ENCODE results near the gene GPR33.
"Not testable (repeated sequence)": the region's sequence is repeated elsewhere in the genome, so short reads cannot be mapped to it uniquely, and the experiment has no call there.

Gene GPR33, protein sequence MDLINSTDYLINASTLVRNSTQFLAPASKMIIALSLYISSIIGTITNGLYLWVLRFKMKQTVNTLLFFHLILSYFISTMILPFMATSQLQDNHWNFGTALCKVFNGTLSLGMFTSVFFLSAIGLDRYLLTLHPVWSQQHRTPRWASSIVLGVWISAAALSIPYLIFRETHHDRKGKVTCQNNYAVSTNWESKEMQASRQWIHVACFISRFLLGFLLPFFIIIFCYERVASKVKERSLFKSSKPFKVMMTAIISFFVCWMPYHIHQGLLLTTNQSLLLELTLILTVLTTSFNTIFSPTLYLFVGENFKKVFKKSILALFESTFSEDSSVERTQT

DNA sequence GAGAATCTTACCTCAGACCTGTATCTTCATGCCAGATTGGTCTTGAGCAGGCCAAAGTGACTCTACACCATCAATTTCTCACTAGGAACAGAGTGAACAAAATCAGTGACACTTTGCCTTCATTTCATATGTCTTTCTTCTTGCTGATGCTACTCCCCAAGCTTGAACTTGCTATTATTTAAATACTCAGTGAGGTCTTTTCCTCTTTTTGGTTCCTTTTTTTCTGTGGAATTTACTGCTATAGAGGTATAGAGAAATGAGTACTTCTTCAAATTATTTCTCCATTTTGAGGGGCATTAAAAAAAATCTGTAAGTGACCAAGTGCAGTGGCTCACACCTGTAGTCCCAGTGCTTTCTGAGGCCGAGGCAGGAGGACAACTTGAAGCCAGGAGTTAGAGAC is at the start of gene GPR33:
Gene GPR33, minus strand, starts transcription at position 154 of the 400 bp plus-strand sequence. CDS start 4,074 bp downstream, outside the sequence.
- DNase-seq (ENCODE audit: low read depth), result no peak

DNA sequence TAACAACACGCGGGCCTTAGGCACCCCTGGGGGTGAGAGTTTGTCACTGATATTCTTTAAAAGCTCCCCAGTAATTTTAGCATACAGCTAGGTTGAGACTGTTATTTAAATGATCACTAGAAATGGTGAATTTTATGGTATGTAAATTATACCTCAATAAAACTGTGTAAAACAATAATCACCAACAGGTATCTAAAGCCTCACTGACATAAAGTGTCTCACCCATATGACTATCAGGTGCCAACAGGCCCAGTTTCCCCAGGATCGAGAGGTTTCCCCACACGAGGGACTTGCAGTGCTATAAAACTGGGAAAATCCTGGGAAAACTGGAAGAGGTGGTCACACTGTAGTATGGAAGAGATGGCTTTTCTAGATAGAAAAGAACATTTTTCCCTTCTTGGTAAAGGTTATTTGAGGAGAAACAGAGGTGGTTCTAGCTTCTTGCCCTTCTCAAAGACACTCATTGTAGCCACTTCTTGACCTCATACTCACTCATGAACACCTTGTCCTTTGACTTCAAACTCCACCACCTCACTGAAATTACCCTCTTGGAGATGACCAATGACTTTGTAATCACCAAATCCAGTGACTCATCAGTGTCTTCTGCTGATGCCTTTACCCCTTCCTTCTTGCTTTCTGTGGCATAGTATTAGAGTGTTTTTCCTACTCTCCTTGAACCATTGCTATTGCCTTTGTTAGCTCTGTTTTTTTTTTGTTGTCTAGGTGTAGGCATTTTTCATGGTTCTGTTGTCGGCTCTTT is 48.5 kb upstream of the GPR33 start:
- DNase-seq (ENCODE audit: low read depth), result no peak

DNA sequence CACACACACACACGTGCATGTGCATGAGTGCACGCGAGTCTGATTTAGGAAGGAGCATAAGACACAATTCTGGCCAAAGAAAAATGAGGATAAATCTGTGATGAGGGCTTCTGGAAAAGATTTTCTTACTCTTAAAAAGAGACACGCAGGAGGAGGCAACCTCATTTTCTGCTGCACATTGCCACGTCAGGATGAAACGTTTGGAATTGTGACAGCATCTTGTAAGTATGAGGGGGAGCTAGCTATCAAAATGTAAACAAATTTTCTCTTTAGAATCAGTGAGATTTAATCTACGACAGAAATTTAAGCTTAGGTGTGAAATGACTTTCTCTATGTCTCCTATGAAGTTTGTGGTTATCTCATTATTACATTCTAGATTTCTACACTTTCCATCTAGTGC is 42.3 kb upstream of the GPR33 start:
- DNase-seq (ENCODE audit: low read depth), result no peak

GRCh38 chr14:31529053-31529452 is 41.2 kb upstream of the GPR33 start:
- DNase-seq (ENCODE audit: low read depth), result no peak

GRCh38 chr14:31527546-31527945 is 39.7 kb upstream of the GPR33 start:
- no peak for DNase-seq (ENCODE audit: low read depth)

GRCh38 chr14:31527087-31527486 is 39.2 kb upstream of the GPR33 start:
- DNase-seq (ENCODE audit: low read depth), result no peak

DNA sequence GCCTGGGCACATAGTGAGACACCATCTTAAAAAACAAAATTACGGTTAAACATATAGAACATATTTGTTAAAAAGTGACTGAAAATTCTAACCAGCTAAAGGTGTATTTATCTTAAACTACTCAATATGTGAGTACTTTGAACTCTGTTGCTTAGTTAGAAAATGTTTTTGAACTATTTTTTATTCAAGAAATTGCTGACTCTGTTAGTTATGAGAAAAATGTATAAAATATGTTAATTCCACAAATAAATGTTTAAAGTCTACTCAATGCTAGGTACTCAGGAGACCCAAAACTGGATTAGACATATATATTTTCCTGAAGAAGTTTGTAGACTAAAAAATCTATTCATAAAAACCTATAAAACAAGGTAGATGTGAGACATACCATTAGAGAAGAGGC is 23.0 kb upstream of the GPR33 start:
- DNase-seq (ENCODE audit: low read depth), result no peak

DNA sequence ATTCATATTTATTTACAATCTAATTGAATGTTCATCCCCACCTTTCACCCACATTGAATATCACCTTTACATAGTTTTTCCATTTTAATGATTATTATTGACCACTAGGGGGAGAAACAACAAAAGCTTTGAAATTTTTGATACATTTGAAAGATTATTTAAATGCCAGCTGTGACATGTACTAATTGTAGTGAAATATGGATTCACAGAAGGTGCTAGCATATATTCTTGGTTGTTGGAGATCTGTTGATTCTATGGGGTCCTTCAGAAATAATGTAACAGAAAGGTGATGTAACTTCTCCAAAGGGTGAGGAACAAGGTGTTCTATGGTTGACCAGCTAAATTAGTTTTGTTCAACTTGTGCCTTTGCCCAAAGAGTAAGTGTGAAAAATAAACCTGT is 22.4 kb upstream of the GPR33 start:
- DNase-seq (ENCODE audit: low read depth), result no peak

DNA sequence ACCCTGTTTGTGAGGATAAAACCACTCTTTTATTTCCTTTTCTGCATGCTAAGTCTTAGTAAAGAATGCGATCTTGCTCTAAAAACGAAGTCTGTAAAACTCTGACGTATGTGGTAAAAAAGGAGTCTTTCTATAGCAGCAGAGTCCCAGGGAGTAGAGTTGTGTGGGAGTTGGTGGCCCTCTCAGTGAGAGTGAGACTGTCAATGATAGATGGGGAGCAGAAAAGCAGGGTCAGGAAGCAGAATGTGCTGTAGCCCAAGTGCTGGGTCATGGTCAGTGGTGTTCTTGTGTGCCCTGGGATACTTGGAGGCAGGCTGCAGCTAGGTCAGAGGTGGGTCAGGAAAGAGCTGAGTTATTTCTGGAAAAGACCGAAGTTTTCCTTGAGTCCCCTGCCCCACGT is 20.3 kb upstream of the GPR33 start:
- DNase-seq (ENCODE audit: low read depth), result no peak

DNA sequence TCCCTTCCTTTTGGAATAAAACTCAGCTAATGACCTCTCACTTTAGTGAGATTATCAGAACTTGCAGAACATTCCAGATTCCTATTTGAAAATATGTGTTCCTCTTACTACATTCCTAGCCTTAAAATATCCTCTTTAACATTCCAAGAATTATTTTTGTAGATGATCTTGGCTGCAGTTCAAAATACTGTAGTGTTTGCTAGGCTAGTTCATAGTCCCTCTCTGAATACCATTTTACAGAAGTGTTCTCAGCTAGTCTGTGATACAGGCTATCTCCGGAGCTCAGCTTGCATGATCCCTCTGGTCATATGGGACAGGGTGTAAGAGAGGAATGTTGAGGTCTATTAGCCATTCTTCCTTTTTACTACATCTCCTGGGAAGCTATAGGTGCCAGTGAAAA is 17.6 kb upstream of the GPR33 start:
- no peak for DNase-seq (ENCODE audit: low read depth)

DNA sequence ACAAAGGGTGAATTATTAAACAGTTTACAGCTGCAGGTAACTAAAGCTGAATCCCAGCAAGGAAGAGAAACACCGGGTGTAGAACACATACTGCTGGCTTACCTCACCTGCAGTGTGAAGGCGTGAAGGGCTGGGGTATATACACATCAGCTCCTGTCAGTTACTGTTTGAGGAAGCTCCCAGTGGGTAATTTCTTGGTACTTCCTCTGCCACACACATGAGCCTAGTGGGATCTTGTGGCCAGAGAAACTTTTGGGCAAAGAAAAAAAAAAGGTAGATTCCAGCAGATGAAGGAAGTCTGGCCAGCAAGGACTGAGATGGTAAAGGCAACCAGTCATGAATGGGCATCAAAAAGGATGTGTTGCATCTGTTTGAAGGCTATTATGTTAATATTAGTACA is 14.0 kb upstream of the GPR33 start:
- DNase-seq (ENCODE audit: low read depth), result no peak

- no peak for DNase-seq (ENCODE audit: low read depth)
These were observed 5.1 kb upstream of the GPR33 start for GRCh38 chr14:31492759-31493498.

DNA sequence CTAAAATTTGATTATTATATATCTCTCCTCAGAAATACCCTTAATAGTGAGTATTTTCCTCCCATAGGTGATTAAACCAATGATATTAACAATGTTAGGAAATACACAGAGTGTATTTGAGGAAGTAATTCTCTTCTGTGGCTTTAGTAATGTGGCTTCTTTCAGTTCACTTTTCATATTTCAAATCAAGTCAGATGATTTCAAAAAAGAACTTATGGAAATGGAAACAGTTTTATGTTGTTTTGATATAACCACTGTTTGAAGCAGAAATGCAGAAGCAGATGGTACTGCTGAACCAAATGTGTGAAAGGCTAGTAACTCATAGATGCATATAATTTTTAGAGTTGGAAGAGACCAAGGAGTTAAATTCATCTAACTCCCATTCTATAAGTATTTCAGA is 1.9 kb upstream of the GPR33 start:
- no peak for DNase-seq (ENCODE audit: low read depth)

DNA sequence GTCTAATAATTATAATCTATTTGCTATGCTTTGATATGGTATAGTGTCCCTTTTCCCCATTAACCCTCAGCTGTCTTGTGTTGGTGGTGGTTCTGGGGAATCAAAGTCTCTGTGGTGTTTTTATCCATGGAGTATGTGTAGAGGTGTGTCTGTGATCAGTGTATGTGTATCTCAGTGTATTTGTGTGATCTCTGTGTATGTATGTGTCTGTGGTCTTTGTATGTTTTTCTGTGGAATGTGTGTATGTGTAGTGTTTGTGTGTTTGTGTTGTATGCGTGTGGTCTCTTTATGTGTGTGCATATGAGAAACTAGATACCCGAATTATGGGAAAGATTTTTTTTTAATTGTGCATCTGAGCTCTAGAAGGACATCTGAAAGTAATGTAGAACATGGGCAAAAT is 1.1 kb downstream of the GPR33 start:
- DNase-seq (ENCODE audit: low read depth), result no peak

- DNase-seq (ENCODE audit: low read depth), result no peak
These were observed 3.1 kb downstream of the GPR33 start for GRCh38 chr14:31484754-31485153.

GRCh38 chr14:31480156-31480555 is 7.7 kb downstream of the GPR33 start:
- DNase-seq (ENCODE audit: low read depth), result no peak

- no peak for DNase-seq (ENCODE audit: low read depth)
These were observed 8.8 kb downstream of the GPR33 start for GRCh38 chr14:31479027-31479426.

GRCh38 chr14:31477248-31477647 is 10.6 kb downstream of the GPR33 start:
- DNase-seq (ENCODE audit: low read depth), result no peak

DNA sequence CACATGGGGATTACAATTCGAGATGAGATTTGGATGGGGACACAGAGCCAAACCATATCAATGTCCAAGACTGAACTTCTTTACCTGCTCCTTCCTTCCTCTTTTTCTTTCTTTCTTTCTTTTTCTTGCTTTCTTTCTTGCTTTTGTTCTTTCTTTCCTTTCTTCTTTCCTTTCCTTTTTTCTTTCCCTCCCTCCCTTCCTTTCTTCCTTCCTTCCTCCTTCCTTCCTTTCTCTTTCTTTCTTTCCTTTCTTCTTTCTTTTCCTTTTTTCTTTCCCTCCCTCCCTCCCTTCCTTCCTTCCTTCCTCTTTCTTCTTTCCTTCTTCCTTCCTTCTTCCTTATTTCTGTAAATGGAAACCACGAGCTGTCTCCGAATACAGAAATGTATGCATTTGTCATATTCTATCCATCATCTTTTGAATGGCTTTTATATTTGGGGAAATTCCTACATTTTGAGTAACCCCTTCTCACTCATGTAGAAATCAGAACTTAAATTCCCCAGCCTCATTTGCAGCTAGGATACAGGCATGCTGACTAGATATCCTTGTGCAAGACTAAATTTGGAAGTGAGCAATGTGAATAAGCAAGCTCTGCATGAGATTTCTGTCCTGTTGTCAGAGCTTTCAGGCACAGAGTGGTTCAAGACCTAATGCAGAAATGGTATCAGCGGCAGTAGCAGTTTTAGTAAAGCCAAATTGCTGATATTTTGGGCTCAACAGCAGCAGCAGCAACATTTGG is 11.5 kb downstream of the GPR33 start:
- no peak for DNase-seq (ENCODE audit: low read depth)

DNA sequence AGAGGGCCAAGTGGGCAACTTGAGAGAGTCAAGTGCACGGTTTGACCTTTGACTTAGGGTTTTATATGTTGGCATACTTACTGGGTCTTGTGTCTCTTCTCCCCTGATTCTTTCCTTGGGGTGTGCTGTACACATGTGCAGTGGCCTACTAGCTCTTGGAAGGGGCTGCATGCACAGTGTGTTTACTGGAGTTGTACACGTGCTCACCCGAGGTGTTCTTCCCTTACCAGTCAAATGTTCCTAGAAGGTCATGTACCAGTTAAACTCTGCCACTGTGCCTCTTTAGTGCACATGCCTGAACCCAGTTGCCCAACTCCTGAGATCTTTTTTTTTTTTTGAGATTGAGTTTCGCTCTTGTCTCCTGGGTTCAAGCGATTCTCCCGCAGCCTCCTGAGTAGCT is 21.3 kb downstream of the GPR33 start:
- no peak for DNase-seq (ENCODE audit: low read depth)

- DNase-seq (ENCODE audit: low read depth), result no peak
These were observed 22.7 kb downstream of the GPR33 start for GRCh38 chr14:31465111-31465510.

GRCh38 chr14:31462450-31462849 is 25.4 kb downstream of the GPR33 start:
- DNase-seq (ENCODE audit: low read depth), result not testable (repeated sequence)
